HepG2 (cell line): ENCODE measurements around the gene ADCY7. TPM values are rescaled to one million over a fixed set of nuclear protein-coding genes. Genes with fewer than 3 reads are reported as not detected.

Experiments used
- ATAC-seq: fragments of 200-7000 bp; cut with Tn5 transposase; 3 replicates; pipeline ENCODE4 v1.9.1; 2020; ENCODE audit warnings: mild to moderate bottlenecking, moderate library complexity
- BruUV-seq: library from RNA; stranded (reverse); fragments of 400-500 nt; replicated peaks from 2 replicates; lab custom pipeline; 2021; lab: Mats Ljungman, UMichigan
- CTCF ChIA-PET: fragments of 300-600 bp; formaldehyde crosslinking; extraction: SDS; loops from one replicate; lab custom pipeline; 2021; ENCODE audit warnings: low total read pairs, inconsistent platforms, low intra/inter-chr PET ratio; lab: Yijun Ruan, JAX
- POLR2A ChIA-PET: fragments of 350-600 bp; sonication (Branson Sonifier 250); formaldehyde crosslinking; loops from one replicate; lab custom pipeline; 2020; ENCODE audit warnings: antibody characterized with exemption, inconsistent platforms; lab: Yijun Ruan, JAX
- DNase-seq: peaks from one replicate; pipeline ENCODE4 v3.0.0-alpha.2; 2015; ENCODE audit warnings: low spot score
- FAIRE-seq: peaks from 3 replicates; lab custom pipeline; 2011; peaks lifted over from hg19 to GRCh38; lab: Jason Lieb, UNC
- H2AFZ ChIP-seq: one replicate; pipeline ENCODE4 v1.6.1; 2011; ENCODE audit warnings: low read length, inconsistent platforms
- H3K27ac ChIP-seq: fragments of 300-600 bp; 3 replicates; pipeline ENCODE4 v1.8.0; 2011; ENCODE audit warnings: mixed run types, mild to moderate bottlenecking, mixed read lengths, low read length, inconsistent platforms; ENCODE audit not compliant: insufficient read depth; ENCODE audit errors: extremely low read length
- H3K27me3 ChIP-seq, 2 experiments: fragments of 200-600 bp in 1 of 2; 2 replicates in 1 of 2; 3 replicates in 1 of 2; pipeline versions ENCODE4 v1.6.0 to v1.8.0; 2011; ENCODE audit warnings: low read length in 2 of 2, mild to moderate bottlenecking in 2 of 2, moderate library complexity in 2 of 2, inconsistent platforms in 1 of 2; ENCODE audit not compliant: insufficient read depth in 2 of 2, control insufficient read depth in 1 of 2
- H3K36me3 ChIP-seq, 2 experiments: fragments of 200-600 bp in 1 of 2; replicated peaks in 1 of 2; 2 replicates in 1 of 2; 3 replicates in 1 of 2; pipeline versions ENCODE4 v1.5.1 to v1.8.0; 2011; ENCODE audit warnings: low read length in 2 of 2, inconsistent platforms in 1 of 2; ENCODE audit not compliant: insufficient read depth in 2 of 2, control insufficient read depth in 1 of 2
- H3K4me1 ChIP-seq: 2 replicates; pipeline ENCODE4 v1.5.1; 2012; ENCODE audit warnings: low read length, inconsistent platforms; ENCODE audit not compliant: insufficient read depth
- H3K4me2 ChIP-seq: 2 replicates; pipeline ENCODE4 v1.6.0; 2011; ENCODE audit warnings: low read depth, low read length, inconsistent platforms
- H3K4me3 ChIP-seq, 3 experiments: fragments of 200-600 bp in 1 of 3; sonication (generic), shearing (Covaris generic) in 1 of 3; replicated peaks in 1 of 3; 2 replicates each; pipeline ENCODE4 v1.5.1; 2011 to 2016; ENCODE audit warnings: low read length in 3 of 3, inconsistent platforms in 2 of 3, low read depth in 2 of 3, mild to moderate bottlenecking in 2 of 3, control low read depth in 1 of 3, mixed read lengths in 1 of 3; ENCODE audit not compliant: insufficient read depth in 1 of 3
- H3K79me2 ChIP-seq: one replicate; pipeline ENCODE4 v1.6.1; 2011; ENCODE audit warnings: low read length, inconsistent platforms; ENCODE audit not compliant: insufficient read depth
- H3K9ac ChIP-seq: 2 replicates; pipeline ENCODE4 v1.6.0; 2011; ENCODE audit warnings: mild to moderate bottlenecking, low read depth, low read length, inconsistent platforms; ENCODE audit not compliant: insufficient read depth
- H3K9me3 ChIP-seq: 2 replicates; pipeline ENCODE4 v1.5.1; 2012; ENCODE audit warnings: mild to moderate bottlenecking, low read length
- H4K20me1 ChIP-seq: 2 replicates; pipeline ENCODE4 v1.6.0; 2011; ENCODE audit warnings: inconsistent platforms, mild to moderate bottlenecking, low read length, moderate library complexity; ENCODE audit not compliant: insufficient read depth
- DZIP1 ChIP-seq: sonication (generic); formaldehyde crosslinking; IDR thresholded peaks from 2 replicates; pipeline ENCODE4 v1.5.0; 2020; ENCODE audit warnings: mild to moderate bottlenecking, missing genetic modification reagents
- GTF2F1 ChIP-seq: fragments of 150-350 bp; IDR thresholded peaks from 2 replicates; pipeline ENCODE4 v1.6.1; 2014; ENCODE audit warnings: low read length
- GTF3A ChIP-seq: sonication (generic); formaldehyde crosslinking; conservative IDR thresholded peaks from 2 replicates; pipeline ENCODE4 v1.4.0; 2020; ENCODE audit warnings: mild to moderate bottlenecking, missing genetic modification reagents
- PAWR ChIP-seq: sonication (generic); formaldehyde crosslinking; IDR thresholded peaks from 2 replicates; pipeline ENCODE4 v1.4.0; 2020; ENCODE audit warnings: missing genetic modification reagents, mild to moderate bottlenecking, borderline replicate concordance
- RERE ChIP-seq: IDR thresholded peaks from 2 replicates; pipeline ENCODE4 v1.6.1; 2016; ENCODE audit warnings: low read depth, missing genetic modification reagents, missing compliant biosample characterization
- WGBS: methylation state at CpG from one replicate; pipeline ENCODE4 v1.1.6; 2017; ENCODE audit warnings: low lambda C conversion rate; 5-methylcytosine and 5-hydroxymethylcytosine counted together
- in situ Hi-C: cut with HindIII; loops from 2 replicates; pipeline ENCODE4 v1.10.0; 2017; ENCODE audit warnings: low pct_unique_long_range_greater_than_20kb; ENCODE audit not compliant: extremely low pct_ligation_motif_present
- intact Hi-C: fragments of 100-400 bp; cut with micrococcal nuclease; formaldehyde crosslinking; loops from one replicate; pipeline ENCODE4 v1.10.0; 2022; ENCODE audit not compliant: unreplicated experiment
- polyA plus RNA-seq, 8 experiments: library from polyadenylated mRNA; depleted of rRNA in 3 of 8; stranded (reverse) in 7 of 8; unstranded in 1 of 8; fragments of >200 nt; fragmentation: Illumina TruSeq in 4 of 8; extraction: Trizol in 4 of 8; gene quantifications; 2 replicates each; pipeline versions ENCODE4 v1.2.1 to v1.2.3, GENCODE V29; 2011 to 2016; ENCODE audit warnings: low read depth in 4 of 8, missing spikeins in 1 of 8, mixed read lengths in 1 of 8; ENCODE audit not compliant: insufficient read depth in 1 of 8
- total RNA-seq, 5 experiments: library from RNA; depleted of rRNA; stranded (reverse); fragments of >200 nt; fragmentation: Illumina TruSeq; extraction: Trizol; gene quantifications; 2 replicates each; pipeline ENCODE4 v1.2.3, GENCODE V29; 2016; ENCODE audit warnings: low read depth in 1 of 5

Gene ADCY7
- total and polyA plus RNA-seq, 2 of the 13 experiments (the other 11 are each of a cell fraction or from before 2014, with no cell fraction given), result 2.2 to 4.3 TPM

- H3K9ac ChIP-seq, result peak overlapping the region; percentile 17; the same call in 1 of the 2 replicates
- intact Hi-C loops, result no loop called here
- 39% methylated on average over 11 of the region's 18 CpGs for WGBS
- no peak for TF ChIP-seq RERE
- TF ChIP-seq PAWR (CRISPR knock-in tag), result no peak
- TF ChIP-seq GTF3A, result no peak
- no peak for TF ChIP-seq DZIP1 (CRISPR knock-in tag)
- no peak for TF ChIP-seq GTF2F1
Measured at GRCh38 chr16:50310308-50311133, 44.2 kb downstream of the ADCY7 start.

More at GRCh38 chr16:50310308-50311133, 44.2 kb downstream of the ADCY7 start:
- no TSS peak for BruUV-seq
- in situ Hi-C loops, result no loop called here
- FAIRE-seq (peak; percentile 53), DNase-seq (peak; percentile 60), ATAC-seq (peak; percentile 32)
- no peak overlapping the region for H3K27ac ChIP-seq
- ChIA-PET CTCF (interaction anchor here (0.6 kb wide), 1 partner anchor 65 kb away, joined by 3 read pairs; no protein-coding TSS in a partner anchor), POLR2A (interaction anchor here (1.0 to 2.2 kb wide), 4 partner anchors 13 to 210 kb away, joined by 3 to 12 read pairs (median 5); no protein-coding TSS in a partner anchor)
- peaks cover 8 to 10% of the 10 kb centered on the region in 2 experiments for H3K36me3 ChIP-seq
- peaks cover 0 to 20% of the 10 kb centered on the region in 2 experiments; a peak in 2 of 5 replicates for H3K27me3 ChIP-seq
- no peaks in the 10 kb centered on the region for H4K20me1 ChIP-seq
- H3K4me2 ChIP-seq, result peak overlapping the region; percentile 67
- peaks cover 55% of the 10 kb centered on the region for H3K4me1 ChIP-seq
- H2AFZ ChIP-seq, result no peak overlapping the region
- no peaks in the 10 kb centered on the region for H3K9me3 ChIP-seq
- H3K79me2 ChIP-seq, result no peaks in the 10 kb centered on the region
- H3K4me3 ChIP-seq, result peak overlapping the region in 1 of 3 experiments; percentile 49; a peak in 2 of 6 replicates
